SH-SY5Y (cell line): Measurements from ENCODE around the gene IPO9.

ENCODE experiments used
- GATA2 ChIP-seq: IDR thresholded peaks from 2 replicates; pipeline ENCODE4 v1.6.1; 2011; ENCODE audit warnings: mild to moderate bottlenecking, low read depth, low read length
- GATA3 ChIP-seq: IDR thresholded peaks from 2 replicates; pipeline ENCODE4 v1.6.1; 2011; ENCODE audit warnings: low read depth, mild to moderate bottlenecking, low read length, moderate library complexity

DNA sequence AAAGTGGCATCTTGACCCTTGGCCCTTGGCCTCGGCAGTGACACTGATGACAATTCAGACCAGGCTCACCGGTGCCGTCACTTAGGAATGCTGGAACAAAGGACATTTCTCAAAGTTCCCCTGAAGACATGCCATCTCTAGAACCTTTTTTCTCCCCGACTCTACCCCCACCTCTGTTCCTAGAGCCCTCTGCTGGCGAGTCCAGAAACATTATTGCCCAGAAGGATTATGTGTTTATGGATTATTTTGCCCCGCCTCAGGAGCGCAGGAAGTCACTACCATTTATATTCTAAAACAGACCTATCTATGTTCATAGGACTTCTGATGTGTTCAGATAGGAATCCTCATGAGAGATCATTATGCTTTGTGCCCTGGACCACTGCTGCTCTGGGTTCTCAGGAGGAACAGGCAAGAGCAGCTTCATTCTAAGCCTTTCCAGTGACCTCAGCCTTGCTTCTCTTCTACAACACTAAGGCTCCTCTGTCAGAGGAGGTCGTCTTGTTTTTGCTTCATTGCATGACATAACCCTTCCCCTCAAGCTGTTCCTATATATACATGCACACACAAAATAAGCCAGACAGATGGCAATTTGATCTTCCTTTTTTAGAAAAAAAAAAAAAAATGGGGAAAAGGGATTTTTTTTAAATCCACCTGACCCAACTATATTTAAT is 47.3 kb downstream of the IPO9 start:
- TF ChIP-seq GATA3 (no peak), GATA2 (no peak)
